ENCODE measurements around the gene TIMP2. TPM values are rescaled to one million over a fixed set of nuclear protein-coding genes. Genes with fewer than 3 reads are reported as not detected.
A peak's percentile ranks its signal among the peaks of the same experiment; 100 is the strongest.

Gene TIMP2
- total and polyA plus RNA-seq, 2 of the 4 experiments (the other 2 are of a cell fraction) = 43.9 to 416 TPM

- H2AFZ ChIP-seq (replicated peaks; ENCODE audit: low read length, poor library complexity) = peak overlapping the region; percentile 81
- H3K9ac ChIP-seq (ENCODE audit: low read depth, low read length) = peak overlapping the region; percentile 49
- peaks cover 0 to 20% of the 10 kb centered on the region in 2 experiments; a peak in 2 of 4 replicates for H3K79me1 ChIP-seq (ENCODE audit: low read depth in 1 of 2, low read length in 2 of 2)
- peak; percentile 91 for TF ChIP-seq MAZ (IDR thresholded peaks at IDR 0.05; ENCODE audit: borderline replicate concordance, low read depth, low read length)
- peak; percentile 38 for TF ChIP-seq CEBPB (IDR thresholded peaks at IDR 0.05; ENCODE audit: low read depth, low read length)
- TF ChIP-seq MXI1 (IDR thresholded peaks at IDR 0.05; ENCODE audit: borderline replicate concordance, low read depth, low read length) = peak; percentile 32; the same call in 1 of the 2 replicates
- TF ChIP-seq POLR2A (IDR thresholded peaks at IDR 0.05; ENCODE audit: low read depth, low read length) = no peak; the same call in 1 of the 2 replicates
- peak; percentile 4; the same call in 1 of the 2 replicates for TF ChIP-seq SMC3 (IDR thresholded peaks at IDR 0.05; ENCODE audit: low read depth, low read length)
- peak; percentile 86; the same call in 1 of the 2 replicates for TF ChIP-seq CHD1 (IDR thresholded peaks at IDR 0.05; ENCODE audit: low read depth, low read length)
- TF ChIP-seq BHLHE40 (IDR thresholded peaks at IDR 0.05; ENCODE audit: low read depth, low read length) = peak; percentile 15; the same call in 1 of the 2 replicates
- no peak; the same call in 1 of the 2 replicates for TF ChIP-seq MAFK (IDR thresholded peaks at IDR 0.05; ENCODE audit: low read depth, low read length)
- TF ChIP-seq RCOR1 (IDR thresholded peaks at IDR 0.05; ENCODE audit: insufficient replicate concordance, low read length) = peak; percentile 77
- TF ChIP-seq RAD21 (IDR thresholded peaks at IDR 0.05; ENCODE audit: low read length) = no peak
- TF ChIP-seq RFX5 (IDR thresholded peaks at IDR 0.05; ENCODE audit: low read depth, low read length) = no peak
- peak; percentile 98 for TF ChIP-seq FOS (IDR thresholded peaks at IDR 0.05; ENCODE audit: low read depth, low read length)
- peak overlapping the region; percentile 96; the same call in 2 of the 3 replicates for H2BK15ac ChIP-seq (ENCODE audit: low read depth, low read length)
- no peaks in the 10 kb centered on the region for H3K27me3 ChIP-seq (ENCODE audit: control insufficient read depth, insufficient read depth, low read length)
- peak overlapping the region; percentile 91; the same call in 1 of the 2 replicates for H3K23ac ChIP-seq (ENCODE audit: low read depth, low read length)
- H3K4me3 ChIP-seq (ENCODE audit: insufficient read depth, low read depth, low read length) = no peak overlapping the region
- peak overlapping the region; percentile 99 for H3K4ac ChIP-seq (ENCODE audit: low read depth, low read length)
- peak overlapping the region; percentile 80; the same call in 1 of the 2 replicates for H3K18ac ChIP-seq (ENCODE audit: low read depth, low read length)
- H3K4me2 ChIP-seq (ENCODE audit: low read depth, low read length) = peak overlapping the region; percentile 24
- dilution Hi-C loops (cut with HindIII; ENCODE audit: low sequenced_read_pairs, unreplicated experiment) = no loop called here
- H4K20me1 ChIP-seq (ENCODE audit: insufficient read depth, low read length) = peaks cover 12% of the 10 kb centered on the region; the same call in 1 of the 2 replicates
- H2BK20ac ChIP-seq (ENCODE audit: low read depth, low read length) = peak overlapping the region; percentile 90
- H3K36me3 ChIP-seq (ENCODE audit: control insufficient read depth, insufficient read depth, low read length) = no peaks in the 10 kb centered on the region
- H3K9me3 ChIP-seq (ENCODE audit: control insufficient read depth, insufficient read depth, low read length) = no peaks in the 10 kb centered on the region
- peak overlapping the region; percentile 77 for H3K56ac ChIP-seq (ENCODE audit: extremely low read depth, insufficient read depth, low read length)
- peak; percentile 57 for ATAC-seq (ENCODE audit: low read depth)
- H4K91ac ChIP-seq (ENCODE audit: insufficient read depth, low read depth, low read length) = peak overlapping the region; percentile 95
- peak overlapping the region; percentile 92 for H2BK5ac ChIP-seq (ENCODE audit: low read depth, low read length, poor library complexity, severe bottlenecking)
- CTCF ChIA-PET = no interaction called here
- peak overlapping the region; percentile 83 for H4K5ac ChIP-seq (ENCODE audit: low read depth, low read length)
- peak overlapping the region; percentile 78 for H3K27ac ChIP-seq (ENCODE audit: insufficient read depth, low read length)
- no TSS peak for BruUV-seq (replicated peaks)
- in situ Hi-C loops (cut with MboI; ENCODE audit: low sequenced_read_pairs) = no loop called here
- H2AK5ac ChIP-seq (ENCODE audit: low read depth, low read length) = peak overlapping the region; percentile 100
- H4K8ac ChIP-seq (ENCODE audit: low read depth in 2 of 2, low read length in 2 of 2) = peak overlapping the region; percentile 51 to 93
- peak overlapping the region; percentile 85 for H3K14ac ChIP-seq (replicated peaks; ENCODE audit: low read depth, low read length)
- peak overlapping the region; percentile 95 for H2BK120ac ChIP-seq (ENCODE audit: low read depth, low read length)
- DNase-seq = peak; percentile 99
- peaks cover 20% of the 10 kb centered on the region for H3K9me1 ChIP-seq (ENCODE audit: insufficient read depth, low read length)
- 3% methylated on average over 12 of the region's 33 CpGs; no CpG with 5 or more reads in 1 of the 2 experiments for WGBS, 2 experiments (ENCODE audit: extremely low coverage in 2 of 2, insufficient read length in 1 of 2)
- peaks cover 37% of the 10 kb centered on the region for H3K4me1 ChIP-seq (ENCODE audit: control insufficient read depth, insufficient read depth, low read length)
- intact Hi-C loops (cut with micrococcal nuclease) = loop anchor here (2.0 kb wide), 2 partner anchors 35 to 71 kb away; no protein-coding TSS in a partner anchor
- POLR2A ChIA-PET (ENCODE audit: unreplicated experiment) = interaction anchor here (0.6 kb wide), 1 partner anchor 11 kb away, joined by 4 read pairs; no protein-coding TSS in a partner anchor
- H2AK9ac ChIP-seq (replicated peaks; ENCODE audit: low read depth, low read length, poor library complexity) = peak overlapping the region; percentile 99
Measured at GRCh38 chr17:78935419-78936323, 10.5 kb upstream of the TIMP2 start.
